GM21576 (cell line): ENCODE results near the gene ANKRD39.

Source experiments
- ATAC-seq: cut with Tn5 transposase; IDR thresholded peaks from one replicate; pipeline ENCODE4 v1.9.1; 2021; ENCODE audit warnings: mild to moderate bottlenecking, moderate library complexity; ENCODE audit not compliant: unreplicated experiment

ANKRD39 gene

DNA sequence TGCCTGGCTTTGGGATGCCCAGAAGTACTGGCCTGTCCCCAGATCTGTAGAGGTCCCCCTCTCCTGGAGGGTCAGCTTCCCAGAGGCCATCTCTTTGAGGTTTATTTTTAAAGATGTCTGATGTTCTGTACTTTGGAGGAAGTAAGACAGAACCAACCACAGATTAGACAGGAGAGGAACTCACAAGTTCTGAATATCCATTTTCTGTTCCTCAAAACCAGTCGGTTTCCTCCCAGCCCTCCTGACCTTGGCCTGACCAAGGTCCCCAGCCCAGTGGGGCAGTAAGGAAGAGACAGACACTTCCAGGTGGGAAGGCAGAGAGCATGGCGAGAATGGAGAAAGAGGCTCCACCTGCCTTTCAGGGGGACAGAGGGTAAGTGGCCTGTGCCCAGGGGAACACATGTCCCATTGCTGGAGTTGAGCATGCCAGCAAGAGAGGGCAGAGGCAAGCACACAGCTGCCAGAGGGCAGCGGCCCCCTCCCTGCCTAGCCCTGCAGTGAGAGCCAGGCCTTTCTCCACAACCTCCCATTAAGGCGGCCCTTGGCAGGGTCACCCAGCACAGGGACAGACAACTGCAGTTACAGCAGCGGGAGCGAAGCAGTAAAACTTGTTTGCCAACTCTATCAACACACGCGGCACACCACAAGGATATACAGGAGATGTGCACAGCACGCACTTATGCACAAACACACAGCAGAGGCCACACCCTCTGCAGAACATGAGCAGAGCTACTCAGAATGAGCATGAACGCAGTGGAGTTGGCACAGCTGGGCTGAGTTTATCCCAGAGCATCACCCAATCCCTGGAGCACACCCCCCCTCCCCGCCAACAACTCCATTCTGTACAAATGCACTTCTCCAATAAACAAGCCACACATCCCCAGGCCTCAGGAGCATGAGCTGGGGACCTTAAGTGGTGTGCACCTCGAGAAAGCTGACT, 30.5 kb upstream of the ANKRD39 start:
- no peak for ATAC-seq

GRCh38 chr2:96887493-96888012, 29.7 kb upstream of the ANKRD39 start:
- no peak for ATAC-seq

DNA sequence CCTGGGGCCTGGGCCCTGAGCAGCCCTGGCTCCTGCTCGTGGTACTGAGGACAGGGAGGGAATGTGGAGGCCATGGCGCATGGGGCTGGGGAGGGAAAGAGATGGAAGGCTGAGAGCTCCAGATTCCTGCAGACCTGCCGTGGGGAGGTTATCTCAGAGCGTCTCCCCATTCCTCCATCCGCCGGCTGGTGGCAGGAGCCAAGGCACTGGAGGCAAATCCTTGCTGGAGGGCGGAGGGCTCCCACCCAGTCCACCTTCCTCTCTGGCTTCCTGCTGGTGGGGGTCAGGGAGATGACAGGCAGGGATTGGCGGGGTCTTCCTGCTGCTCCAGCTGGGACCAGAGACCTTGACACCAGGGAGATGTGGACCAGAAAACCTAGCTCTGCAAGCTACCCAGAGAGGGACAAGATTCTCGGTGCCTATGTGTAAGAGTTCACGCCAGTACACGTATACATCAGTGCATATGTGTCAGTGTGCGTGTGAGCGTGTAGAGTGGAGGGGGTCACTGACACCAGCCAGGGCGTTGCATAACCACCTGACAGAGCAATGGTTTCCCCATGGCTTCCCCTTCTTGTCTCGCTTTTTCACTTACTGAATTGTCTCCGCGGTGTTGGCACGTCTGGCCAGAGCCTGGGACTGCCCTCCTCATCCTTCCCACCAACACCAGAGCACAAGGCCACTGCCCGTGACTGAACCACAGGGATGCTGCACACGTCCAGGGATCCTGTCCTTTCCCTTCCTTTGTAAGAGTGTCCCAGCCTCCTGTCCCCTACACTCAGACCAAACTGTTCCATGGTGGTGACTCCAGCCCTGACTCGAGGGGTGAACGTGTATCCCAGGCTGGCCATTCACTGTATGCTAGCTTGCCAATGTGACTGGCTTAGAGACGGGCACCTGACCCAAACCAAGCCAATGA, 27.9 kb upstream of the ANKRD39 start:
- ATAC-seq, result no peak

GRCh38 chr2:96884299-96885094, 26.7 kb upstream of the ANKRD39 start:
- ATAC-seq, result no peak

GRCh38 chr2:96883306-96883705, 25.5 kb upstream of the ANKRD39 start:
- ATAC-seq, result no peak

- ATAC-seq, result no peak
Measured at GRCh38 chr2:96882906-96883305, 25.1 kb upstream of the ANKRD39 start.

- ATAC-seq, result no peak
Measured at GRCh38 chr2:96882230-96882629, 24.4 kb upstream of the ANKRD39 start.

GRCh38 chr2:96881349-96882195, 23.8 kb upstream of the ANKRD39 start:
- no peak for ATAC-seq

DNA sequence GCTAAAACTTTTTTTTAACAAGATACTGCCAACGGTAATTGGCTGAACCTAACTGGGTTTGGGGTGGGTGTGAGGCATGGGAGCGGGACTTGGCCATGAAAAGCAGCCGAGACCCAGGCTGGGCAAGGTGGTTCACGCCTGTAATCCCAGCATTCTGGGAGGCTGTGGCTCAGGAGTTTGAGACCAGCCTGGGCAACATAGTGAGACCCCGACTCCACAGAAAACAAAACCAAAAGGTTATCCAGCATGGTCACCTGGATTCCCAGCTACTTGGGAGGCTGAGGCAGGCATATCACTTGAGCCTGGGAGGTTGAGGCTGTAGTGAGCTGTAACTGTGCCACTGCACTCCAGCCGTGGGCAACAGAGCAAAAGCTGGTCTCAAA, 23.1 kb upstream of the ANKRD39 start:
- ATAC-seq, result no peak

DNA sequence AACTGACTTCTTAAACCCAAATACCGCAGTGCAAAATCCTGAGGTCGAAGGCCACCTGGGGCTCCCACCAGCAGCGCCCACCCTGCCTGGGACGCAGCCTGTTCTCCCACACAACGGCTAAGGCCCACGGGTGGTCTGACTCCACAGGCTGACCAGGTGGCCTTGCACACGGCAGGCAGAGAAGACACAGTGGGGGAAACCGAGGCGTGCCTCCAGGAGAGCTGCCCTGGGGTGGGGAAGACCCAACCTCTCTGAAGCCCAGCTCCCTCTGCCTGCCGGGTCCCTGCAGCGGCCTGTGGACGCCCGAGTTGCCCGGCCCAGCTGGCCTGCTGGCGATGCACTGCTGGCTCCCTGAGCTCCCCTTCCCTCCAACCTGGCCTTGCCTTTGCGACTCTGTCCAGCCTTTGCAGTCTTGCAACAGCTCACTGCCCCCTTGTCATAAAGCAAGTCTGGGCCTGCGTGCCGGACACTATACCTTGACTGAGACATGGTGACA, 21.8 kb upstream of the ANKRD39 start:
- no peak for ATAC-seq

DNA sequence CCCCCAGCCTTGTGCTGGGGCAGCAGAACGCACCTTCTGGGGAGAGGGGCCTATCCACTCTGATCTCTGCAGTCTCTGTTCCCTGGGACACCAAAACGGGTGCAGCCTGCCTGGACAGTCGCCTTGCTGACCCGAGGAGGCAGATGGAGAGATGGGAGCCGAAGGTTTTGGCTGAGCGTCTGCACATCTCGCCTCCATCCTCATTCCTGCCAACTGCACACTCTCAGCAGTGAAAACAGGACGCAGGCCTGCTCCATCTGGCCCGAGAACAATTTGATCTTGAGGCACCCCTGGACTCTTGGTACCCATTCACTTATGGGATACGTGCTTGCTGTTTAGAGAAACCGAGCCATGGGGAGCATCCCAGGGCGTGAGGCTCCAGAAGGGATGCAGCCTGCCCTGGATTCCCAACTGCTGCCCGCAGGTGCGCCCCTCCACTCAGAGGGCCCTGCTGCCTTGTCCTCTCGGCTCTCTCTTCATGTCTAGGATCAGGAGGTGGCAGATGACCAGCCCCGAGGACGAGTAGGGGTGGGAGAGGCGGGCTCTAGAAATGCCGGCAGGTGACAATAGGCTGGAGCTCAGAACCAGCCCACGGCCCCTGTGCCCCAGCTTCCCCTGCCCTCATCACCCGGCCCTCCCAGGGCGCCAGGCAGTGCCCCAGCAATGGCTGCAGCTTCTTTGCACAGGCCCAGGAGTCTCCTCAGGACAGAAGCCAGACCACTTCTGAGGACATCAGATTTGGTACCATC, 21.2 kb upstream of the ANKRD39 start:
- ATAC-seq, result no peak

- ATAC-seq, result no peak
Measured at GRCh38 chr2:96878171-96878570, 20.4 kb upstream of the ANKRD39 start.

GRCh38 chr2:96877631-96878092, 19.8 kb upstream of the ANKRD39 start:
- no peak for ATAC-seq

- ATAC-seq, result no peak
Measured at GRCh38 chr2:96877042-96877451, 19.2 kb upstream of the ANKRD39 start.

DNA sequence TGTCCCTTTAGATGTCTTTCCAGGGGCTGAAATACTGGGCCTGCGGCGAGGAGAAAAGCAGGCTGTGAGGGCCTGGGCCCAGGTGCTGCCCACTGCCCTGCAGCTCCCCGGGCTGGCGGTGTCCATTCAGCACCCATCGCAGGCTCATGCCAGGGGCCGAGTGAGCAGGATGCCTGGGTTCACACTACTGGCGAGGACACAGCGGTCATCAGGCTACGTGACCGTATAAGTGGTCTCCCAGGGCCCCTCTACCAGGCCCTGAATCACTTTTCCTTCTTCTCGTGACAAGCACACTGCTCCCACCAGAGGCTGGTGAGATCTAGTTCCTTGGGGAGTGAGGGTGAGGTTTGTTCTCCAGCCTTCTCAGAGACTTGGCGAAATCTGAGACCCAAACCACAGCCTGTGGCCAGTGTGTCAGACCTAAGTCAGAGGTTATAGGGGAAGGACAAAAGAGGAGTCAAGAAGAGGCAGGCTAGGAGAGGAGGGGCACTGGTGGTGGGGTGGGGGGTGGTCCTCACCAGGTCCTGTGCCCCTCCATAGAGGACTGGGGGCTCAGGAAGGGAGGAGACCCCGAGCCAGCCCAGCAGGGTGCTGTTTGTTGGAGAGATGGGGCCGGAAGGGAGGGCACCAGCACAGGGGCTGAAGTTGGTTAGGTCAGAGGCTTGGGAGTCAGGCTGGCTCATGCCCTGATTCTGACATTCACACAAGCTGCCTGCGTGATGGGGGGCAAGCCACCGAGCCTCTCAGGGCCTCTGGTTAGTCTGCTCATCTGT, 18.6 kb upstream of the ANKRD39 start:
- no peak for ATAC-seq

DNA sequence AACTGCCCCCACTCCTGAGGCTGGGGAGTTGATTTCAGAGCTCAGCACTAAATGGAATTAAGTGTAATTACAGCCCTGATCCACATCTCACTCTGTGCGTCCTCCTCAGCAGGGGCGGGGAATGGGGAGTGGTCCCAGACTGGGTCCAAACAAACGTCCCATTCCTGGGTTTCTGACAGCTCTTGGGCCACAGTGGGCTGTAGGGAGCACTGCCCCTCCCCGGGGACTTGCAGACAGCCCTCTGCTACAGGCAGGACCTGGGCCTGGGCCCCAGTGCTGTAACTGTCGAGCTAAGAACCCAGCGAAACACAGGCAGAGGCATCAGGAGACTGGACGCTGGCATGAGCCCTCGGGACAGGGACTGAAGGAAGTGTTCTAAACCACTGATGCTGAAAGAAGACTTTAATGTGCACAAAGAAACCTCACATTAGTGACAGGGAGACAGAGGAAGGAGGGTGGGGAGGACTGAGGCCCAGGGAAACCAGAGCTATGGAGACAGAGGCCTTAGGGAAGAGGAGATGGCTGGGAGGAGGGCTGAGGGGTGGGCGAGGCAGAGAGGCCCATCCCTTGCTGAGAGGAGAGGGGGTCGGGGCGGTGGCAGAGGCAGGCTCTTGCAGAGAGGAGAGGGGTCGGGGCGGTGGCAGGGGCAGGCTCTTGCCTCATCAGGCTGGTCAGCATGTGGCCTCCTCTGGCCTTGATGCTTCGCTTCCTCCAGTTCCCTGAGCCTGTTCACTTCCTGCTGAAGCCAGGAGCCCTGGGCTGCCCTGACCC, 17.9 kb upstream of the ANKRD39 start:
- no peak for ATAC-seq

GRCh38 chr2:96874198-96874831, 16.5 kb upstream of the ANKRD39 start:
- ATAC-seq, result peak; percentile 52
